Cardiac fibroblast (primary cell): ENCODE measurements around the gene IARS1.

Experiments used
- DNase-seq, 2 donors: peaks; one replicate each; pipeline versions ENCODE4 v3.0.0 to v3.0.0-alpha.2; 2010; ENCODE audit warnings: low read depth in 2 of 2
- H3K4me3 ChIP-seq, 2 donors: replicated peaks in 1 of 2; 1 replicate in 1 of 2; 2 replicates in 1 of 2; pipeline ENCODE4 v1.5.1; 2011; ENCODE audit warnings: low read depth in 2 of 2, low read length in 2 of 2, mild to moderate bottlenecking in 2 of 2, moderate library complexity in 1 of 2
- TF ChIP-seq, protein P1 (sequence below): IDR thresholded peaks from one replicate; pipeline ENCODE4 v1.5.1; 2011; ENCODE audit warnings: low read depth, mild to moderate bottlenecking, low read length, inconsistent platforms

IARS1 gene

GRCh38 chr9:92293452-92294296 lies at the start of gene IARS1:
Gene IARS1, minus strand, starts transcription at chr9:92293697. Its CDS starts 4,278 bp downstream, at chr9:92289419.
- DNase-seq: peak; percentile 99
- TF ChIP-seq, protein P1, sequence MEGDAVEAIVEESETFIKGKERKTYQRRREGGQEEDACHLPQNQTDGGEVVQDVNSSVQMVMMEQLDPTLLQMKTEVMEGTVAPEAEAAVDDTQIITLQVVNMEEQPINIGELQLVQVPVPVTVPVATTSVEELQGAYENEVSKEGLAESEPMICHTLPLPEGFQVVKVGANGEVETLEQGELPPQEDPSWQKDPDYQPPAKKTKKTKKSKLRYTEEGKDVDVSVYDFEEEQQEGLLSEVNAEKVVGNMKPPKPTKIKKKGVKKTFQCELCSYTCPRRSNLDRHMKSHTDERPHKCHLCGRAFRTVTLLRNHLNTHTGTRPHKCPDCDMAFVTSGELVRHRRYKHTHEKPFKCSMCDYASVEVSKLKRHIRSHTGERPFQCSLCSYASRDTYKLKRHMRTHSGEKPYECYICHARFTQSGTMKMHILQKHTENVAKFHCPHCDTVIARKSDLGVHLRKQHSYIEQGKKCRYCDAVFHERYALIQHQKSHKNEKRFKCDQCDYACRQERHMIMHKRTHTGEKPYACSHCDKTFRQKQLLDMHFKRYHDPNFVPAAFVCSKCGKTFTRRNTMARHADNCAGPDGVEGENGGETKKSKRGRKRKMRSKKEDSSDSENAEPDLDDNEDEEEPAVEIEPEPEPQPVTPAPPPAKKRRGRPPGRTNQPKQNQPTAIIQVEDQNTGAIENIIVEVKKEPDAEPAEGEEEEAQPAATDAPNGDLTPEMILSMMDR: peak; percentile 14
- peak within 1 kb of the TSS; percentile 75 to 81 for H3K4me3 ChIP-seq

- no peak overlapping the region for H3K4me3 ChIP-seq
- peak; percentile 31 to 76 for DNase-seq
- TF ChIP-seq, protein P1: no peak
Measured at GRCh38 chr9:92342825-92343488, 49.5 kb upstream of the IARS1 start.

GRCh38 chr9:92341578-92341977 lies 48.1 kb upstream of the IARS1 start:
- TF ChIP-seq, protein P1: no peak
- H3K4me3 ChIP-seq: no peak overlapping the region
- DNase-seq: no peak

DNA sequence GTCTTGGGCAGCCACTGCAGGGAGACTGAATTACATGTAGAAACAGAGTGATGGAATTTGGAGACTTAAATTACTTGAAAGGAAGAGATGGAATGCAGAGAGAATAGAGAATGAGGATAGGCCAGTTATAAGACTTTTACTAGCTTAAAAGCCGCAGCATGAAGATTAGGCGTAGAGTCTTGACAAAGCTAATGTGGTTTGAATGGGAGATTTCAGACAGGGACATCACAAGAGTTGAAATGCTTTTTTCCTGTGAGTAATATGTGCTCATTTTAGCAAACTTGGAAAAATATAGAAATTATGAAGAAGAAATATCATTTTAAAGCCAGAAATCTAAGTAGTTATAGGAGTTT lies 39.8 kb upstream of the IARS1 start:
- TF ChIP-seq, protein P1: no peak
- no peak for DNase-seq
- no peak overlapping the region for H3K4me3 ChIP-seq

DNA sequence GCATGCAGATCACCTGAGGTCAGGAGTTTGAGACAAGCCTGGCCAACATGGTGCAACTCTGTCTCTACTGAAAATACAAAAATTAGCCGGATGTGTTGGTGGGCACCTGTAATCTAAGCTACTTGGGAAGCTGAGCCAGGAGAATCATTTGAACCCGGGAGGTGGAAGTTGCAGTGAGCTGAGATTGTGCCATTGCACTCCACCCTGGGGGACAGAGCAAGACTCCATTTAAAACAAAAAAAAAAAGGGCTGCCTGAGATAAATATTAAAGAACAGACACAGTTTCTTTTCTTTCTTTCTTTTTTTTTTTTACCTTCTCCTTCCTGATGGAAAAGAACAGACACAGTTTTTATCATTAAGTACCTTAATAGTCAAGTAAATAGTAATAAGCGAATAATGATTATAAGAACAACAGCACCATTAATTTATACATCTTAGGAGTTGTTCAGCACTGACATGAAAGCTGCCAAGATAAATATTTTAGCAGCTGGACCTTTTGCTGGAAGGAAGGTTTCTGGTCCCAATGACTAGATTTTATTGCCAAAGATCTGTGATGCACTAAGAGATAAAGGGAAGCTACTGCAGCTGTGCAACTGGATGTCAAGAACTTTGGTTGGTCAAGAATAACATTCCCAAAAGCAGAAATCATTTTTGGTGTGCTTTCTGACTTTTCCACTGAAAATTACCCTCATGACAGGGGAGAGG lies 39.2 kb upstream of the IARS1 start:
- DNase-seq: peak; percentile 35 to 79
- TF ChIP-seq, protein P1: no peak

DNA sequence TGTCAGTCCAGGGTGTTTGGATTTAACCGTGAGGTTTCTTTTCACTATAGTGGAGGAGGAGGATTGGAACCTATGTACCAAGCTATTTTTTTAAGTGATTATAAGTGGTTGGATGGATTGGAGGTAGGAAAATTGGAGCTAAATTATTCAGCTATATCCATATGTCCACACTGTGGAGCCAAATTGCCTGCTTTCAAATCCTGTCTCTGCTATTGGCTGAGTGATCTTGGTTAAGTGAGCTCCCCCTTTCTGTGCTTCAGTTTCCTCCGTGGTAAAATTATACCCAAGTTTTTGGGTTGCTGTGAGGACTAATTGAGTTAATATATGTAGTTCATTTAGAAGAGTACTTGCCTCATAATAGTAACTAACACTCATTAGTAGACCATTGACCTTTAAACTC lies 34.7 kb upstream of the IARS1 start:
- H3K4me3 ChIP-seq: no peak overlapping the region
- TF ChIP-seq, protein P1: peak; percentile 40
- DNase-seq: peak; percentile 70 to 81

More for the DNA sequence above, 39.2 kb upstream of the IARS1 start:
- no peak overlapping the region for H3K4me3 ChIP-seq
